ENCODE measurements around the gene HOXD9.

HOXD9 gene

DNA sequence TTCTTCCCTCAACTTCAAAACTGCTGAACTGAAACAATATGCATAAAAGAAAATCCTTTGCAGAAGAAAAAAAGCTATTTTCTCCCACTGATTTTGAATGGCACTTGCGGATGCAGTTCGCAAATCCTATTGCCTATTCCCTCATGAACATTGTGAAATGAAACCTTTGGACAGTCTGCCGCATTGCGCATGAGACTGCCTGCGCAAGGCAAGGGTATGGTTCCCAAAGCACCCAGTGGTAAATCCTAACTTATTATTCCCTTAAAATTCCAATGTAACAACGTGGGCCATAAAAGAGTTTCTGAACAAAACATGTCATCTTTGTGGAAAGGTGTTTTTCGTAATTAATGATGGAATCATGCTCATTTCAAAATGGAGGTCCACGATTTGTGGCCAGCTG is 15.4 kb downstream of the HOXD9 start:
- DNase-seq (ENCODE audit: low read depth, low spot score), result no peak

GRCh38 chr2:176138526-176138922 is 16.0 kb downstream of the HOXD9 start:
- DNase-seq (ENCODE audit: low read depth, low spot score), result no peak

DNA sequence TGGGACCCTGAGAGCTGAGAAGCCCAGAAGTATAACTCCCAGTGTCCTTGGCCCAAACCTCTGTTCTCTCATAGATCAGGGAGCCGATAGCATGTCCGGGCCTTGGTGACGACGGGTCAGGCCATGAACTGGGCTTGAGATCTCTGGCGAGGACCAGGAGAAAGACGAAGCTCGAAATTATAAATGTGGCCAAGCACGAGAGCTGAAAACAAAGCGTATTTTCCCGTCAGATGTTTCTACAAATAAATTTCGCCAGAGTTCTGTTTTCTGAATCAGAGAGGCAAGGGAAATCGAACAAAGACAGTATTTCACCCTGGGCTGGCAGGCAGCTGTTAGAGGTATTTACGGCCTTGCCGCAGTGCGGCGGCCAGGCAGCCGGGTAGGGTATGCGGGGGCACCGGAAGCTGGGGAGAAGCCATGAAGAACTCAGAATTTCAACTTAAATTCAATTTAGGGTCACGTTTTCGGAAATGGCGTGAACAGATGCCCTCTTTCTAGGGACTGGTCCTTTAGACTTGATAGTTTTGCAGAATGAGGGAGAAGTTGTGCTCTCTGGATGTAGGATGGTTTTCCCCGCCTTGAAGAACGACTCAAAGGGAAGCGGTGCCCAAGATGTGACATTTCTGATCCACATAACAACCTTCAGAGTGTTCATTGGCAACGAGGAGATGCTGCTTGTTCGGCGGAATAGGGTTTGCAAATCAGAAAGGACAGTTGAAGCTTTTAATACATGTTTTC is 16.6 kb downstream of the HOXD9 start:
- no peak for DNase-seq (ENCODE audit: low read depth, low spot score)

- no peak for DNase-seq (ENCODE audit: low read depth, low spot score)
Observed at GRCh38 chr2:176139661-176140512, 17.4 kb downstream of the HOXD9 start.

GRCh38 chr2:176140513-176141317 is 18.2 kb downstream of the HOXD9 start:
- DNase-seq (ENCODE audit: low read depth, low spot score), result no peak

DNA sequence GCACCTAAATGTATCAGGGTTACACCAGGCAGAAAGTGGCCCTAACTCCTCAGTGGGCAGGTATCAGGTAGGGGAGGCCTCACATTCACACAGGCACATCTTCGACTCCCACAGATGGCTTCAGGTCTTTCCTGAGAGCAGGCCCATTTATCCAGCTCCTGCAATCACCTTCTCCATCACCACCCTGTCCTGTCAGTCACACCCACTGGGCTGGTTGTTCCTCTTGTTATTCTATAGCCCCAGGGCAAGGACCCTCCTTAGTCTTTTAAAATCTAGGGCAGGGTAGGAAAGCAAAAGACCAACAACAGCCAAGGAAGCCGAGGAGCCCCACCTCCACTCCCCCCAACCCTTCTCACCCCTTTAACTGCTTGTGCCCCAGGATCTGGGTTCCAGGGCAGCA is 19.8 kb downstream of the HOXD9 start:
- DNase-seq (ENCODE audit: low read depth, low spot score), result no peak

DNA sequence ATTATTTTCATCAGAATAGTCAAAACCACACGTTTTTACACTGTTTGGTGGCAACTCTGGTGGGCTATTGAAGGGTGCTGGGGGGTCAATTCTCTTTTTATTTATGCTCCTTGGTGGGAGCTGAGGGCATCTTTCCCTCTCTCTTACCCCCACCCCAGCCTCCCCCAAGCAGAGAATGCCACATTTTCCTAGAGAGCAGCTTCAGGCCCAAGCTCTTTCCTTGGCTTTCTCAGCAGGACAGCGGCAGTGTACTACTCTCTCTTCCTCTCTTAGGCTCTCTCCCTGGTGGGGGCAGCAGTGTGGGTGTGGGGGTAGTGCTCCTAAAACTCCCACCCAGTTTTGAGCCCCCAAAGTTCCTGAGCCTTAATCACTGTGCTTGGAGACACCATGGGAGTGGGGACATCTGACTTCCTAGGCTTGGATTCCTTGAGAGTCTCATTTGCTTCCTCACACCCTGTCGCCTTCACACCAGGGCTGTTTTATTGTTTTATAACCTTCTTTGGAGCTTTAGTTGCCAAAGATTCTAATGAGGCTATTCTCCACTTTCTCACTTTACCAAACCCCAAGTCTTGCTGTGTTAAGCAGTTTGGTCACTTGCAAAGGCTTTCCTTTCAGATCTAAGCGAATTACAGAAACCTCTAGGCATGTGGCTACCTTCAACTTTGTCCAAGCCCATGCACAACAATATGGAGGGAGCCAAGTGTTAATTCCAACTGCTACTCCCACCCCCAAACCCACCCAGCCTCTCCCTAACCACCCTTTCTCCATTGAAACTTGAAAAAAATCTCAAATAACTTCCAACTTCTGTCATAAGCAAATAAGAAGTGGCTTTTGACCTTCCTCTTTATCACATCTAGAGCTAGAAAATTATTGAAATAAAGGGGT is 22.8 kb downstream of the HOXD9 start:
- DNase-seq (ENCODE audit: low read depth, low spot score), result no peak

DNA sequence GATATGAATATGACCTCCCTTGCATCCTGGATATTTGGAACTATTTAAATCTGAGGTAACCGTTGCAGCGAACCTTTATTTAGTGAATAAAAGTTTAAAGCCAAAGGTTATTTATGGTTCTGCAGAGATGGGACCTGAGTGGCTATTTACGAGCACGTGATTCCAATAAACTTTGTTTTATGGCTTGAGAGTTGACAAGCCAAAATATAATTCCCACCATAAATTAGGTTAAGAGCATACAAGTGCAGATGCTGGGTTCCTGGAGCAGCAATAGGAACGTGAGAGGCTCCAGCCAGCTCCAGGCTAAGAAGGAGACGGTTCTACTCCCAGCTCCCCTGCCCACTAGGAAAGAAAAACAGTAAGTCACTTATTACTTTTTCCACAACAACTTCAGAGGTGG is 23.6 kb downstream of the HOXD9 start:
- DNase-seq (ENCODE audit: low read depth, low spot score), result no peak

- no peak for DNase-seq (ENCODE audit: low read depth, low spot score)
Observed at GRCh38 chr2:176146645-176147044, 24.1 kb downstream of the HOXD9 start.

- no peak for DNase-seq (ENCODE audit: low read depth, low spot score)
Observed at GRCh38 chr2:176147210-176147799, 24.8 kb downstream of the HOXD9 start.

DNA sequence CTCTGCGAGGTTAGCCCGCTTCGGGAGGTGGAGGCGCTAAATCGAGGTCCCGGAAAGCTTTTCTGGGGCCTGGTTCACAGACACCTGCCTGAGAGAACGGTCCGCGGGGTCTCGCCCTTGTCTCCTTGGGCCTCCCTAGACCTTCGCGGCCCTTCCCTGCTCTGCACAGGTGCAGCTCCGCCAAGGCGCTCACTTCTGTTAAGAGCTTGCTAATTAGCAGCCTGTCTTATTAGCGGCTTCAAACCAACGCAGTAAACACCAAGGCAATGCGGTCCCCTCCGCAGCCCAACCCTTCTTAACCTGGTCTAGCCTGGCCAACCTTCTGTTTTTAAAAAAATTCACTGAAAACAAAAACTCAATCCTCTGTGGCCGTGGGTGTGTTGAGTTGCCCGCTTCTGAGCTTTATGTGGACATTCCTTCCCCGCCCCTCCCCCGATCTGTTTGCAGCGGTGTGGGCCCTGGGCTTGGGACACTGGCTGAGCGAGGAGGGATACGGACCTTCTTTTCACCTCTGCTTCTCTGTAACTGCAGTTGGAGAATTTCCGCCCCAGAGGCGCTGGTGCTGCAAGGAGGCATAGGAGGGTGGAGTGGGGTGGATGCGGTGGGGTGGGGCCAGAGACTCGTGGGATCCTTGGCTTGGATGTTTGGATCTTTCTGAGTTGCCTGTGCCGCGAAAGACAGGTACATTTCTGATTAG is 25.4 kb downstream of the HOXD9 start:
- DNase-seq (ENCODE audit: low read depth, low spot score), result no peak

DNA sequence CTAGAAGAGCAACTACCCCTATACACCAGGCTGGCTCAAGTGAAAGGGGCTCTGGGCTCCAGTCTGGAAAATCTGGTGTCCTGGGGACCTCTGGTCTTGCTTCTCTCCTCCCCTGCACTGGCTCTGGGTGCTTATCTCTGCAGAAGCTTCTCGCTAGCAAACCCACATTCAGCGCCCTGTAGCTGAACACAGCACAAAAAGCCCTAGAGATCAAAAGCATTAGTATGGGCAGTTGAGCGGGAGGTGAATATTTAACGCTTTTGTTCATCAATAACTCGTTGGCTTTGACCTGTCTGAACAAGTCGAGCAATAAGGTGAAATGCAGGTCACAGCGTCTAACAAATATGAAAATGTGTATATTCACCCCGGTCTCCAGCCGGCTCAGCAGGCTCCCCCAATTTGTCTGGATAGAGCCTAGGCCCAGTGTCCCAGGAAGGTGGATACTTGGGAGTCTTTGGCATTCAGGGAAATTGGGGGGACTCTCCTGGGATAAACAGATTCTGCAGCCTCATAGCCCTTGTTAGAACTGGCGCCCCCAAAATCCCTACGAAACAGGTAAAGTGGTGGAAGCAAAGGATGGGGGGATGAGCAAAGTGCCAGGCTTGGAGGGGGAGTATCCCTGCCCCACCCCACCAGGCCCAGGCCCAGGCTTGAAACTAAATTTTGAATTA is 26.4 kb downstream of the HOXD9 start:
- DNase-seq (ENCODE audit: low read depth, low spot score), result no peak

DNA sequence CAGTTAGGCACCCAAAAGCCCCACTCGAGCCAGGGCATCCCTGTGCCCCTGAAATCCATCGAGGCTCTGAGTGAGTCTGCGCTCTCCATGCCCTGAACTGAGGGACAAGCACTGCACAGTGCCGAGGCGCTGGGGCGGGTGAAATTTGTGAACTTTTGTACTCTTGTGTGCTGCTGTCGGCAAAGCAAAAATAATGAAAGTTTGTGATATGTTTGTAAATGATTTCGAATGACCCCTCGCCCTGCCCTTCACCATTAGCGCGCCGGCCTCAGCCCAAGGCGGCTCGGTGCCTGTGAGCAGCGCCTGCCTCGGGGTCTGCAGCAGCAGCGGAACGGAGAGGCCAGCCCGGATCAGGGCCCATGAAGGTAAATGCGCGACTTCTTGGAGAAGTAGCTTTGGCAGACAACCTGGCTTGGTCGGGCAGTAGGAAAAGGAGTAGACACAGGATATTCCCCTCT is 27.0 kb downstream of the HOXD9 start:
- DNase-seq (ENCODE audit: low read depth, low spot score), result no peak

DNA sequence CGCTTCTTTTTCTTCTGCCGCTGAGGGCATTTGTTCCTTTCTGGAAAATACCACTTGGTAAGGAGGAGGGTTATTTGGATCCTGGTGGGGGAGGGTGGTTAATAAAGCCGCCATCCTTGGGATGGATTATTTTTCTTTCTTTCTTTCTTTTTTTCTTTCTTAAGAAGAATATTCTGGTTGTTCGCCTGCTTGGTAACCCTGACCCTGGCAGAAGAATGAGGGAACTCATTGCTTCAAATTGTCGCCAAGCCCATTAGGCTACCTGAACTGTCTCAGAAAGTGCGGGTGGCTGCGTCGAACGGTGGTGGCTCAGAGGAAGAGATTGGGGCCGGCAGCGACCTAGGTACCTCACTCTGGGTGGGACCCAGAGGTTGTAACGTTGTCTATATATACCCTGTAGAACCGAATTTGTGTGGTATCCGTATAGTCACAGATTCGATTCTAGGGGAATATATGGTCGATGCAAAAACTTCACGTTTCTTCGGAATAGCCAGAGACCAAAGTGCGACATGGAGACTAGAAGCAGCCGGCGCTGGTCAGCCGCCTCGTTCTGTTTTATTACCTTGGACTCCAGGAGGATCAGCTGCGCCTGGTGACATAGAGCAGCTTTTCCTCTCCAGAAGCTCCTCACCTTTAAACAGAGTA is 27.5 kb downstream of the HOXD9 start:
- no peak for DNase-seq (ENCODE audit: low read depth, low spot score)

GRCh38 chr2:176150584-176151441 is 28.3 kb downstream of the HOXD9 start:
- no peak for DNase-seq (ENCODE audit: low read depth, low spot score)

DNA sequence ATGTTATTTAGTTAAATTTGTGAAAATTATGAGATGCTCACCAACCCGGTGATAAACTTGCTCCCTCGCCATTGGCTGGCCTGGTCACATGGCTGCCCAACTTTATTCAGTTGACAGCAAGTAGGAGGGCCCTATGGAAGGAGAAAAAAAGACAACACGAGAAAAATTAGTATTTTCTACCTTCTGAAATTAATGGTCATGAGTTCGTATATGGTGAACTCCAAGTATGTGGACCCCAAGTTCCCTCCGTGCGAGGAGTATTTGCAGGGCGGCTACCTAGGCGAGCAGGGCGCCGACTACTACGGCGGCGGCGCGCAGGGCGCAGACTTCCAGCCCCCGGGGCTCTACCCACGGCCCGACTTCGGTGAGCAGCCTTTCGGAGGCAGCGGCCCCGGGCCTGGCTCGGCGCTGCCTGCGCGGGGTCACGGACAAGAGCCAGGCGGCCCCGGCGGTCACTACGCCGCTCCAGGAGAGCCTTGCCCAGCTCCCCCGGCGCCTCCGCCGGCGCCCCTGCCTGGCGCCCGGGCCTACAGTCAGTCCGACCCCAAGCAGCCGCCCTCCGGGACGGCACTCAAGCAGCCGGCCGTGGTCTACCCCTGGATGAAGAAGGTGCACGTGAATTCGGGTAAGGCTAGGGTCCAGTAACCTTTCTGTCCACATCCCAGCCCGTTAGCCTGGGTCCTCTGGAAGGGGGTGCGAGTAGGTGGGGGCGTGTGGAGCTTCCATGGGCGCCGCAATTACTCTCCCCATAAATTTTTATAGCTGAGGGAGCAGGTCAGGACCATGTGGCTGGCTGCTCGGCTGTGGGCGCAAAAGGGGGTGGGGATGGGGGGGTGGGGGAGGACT is 29.1 kb downstream of the HOXD9 start, which contains the start of gene HOXD4:
TSS of gene HOXD4 (plus strand) at position 109 of the 846 bp plus-strand sequence. CDS start at position 193, 84 bp downstream.
- DNase-seq (ENCODE audit: low read depth, low spot score), result no peak

Data from iPS DF 19.7 (cell line).